Activated CD4-positive, alpha-beta T cell treated with anti-CD3 and anti-CD28 coated beads for 4 hours (primary cell): ENCODE measurements around the gene PTRH1.
A peak's percentile ranks its signal among the peaks of the same experiment; 100 is the strongest.
"Not testable (repeated sequence)": the region's sequence is repeated elsewhere in the genome, so short reads cannot be mapped to it uniquely, and the experiment has no call there.

Experiments
- DNase-seq, 2 donors: peaks; one replicate each; pipeline ENCODE4 v3.0.0-alpha.2; 2020

The PTRH1 gene, protein sequence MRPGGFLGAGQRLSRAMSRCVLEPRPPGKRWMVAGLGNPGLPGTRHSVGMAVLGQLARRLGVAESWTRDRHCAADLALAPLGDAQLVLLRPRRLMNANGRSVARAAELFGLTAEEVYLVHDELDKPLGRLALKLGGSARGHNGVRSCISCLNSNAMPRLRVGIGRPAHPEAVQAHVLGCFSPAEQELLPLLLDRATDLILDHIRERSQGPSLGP

DNA sequence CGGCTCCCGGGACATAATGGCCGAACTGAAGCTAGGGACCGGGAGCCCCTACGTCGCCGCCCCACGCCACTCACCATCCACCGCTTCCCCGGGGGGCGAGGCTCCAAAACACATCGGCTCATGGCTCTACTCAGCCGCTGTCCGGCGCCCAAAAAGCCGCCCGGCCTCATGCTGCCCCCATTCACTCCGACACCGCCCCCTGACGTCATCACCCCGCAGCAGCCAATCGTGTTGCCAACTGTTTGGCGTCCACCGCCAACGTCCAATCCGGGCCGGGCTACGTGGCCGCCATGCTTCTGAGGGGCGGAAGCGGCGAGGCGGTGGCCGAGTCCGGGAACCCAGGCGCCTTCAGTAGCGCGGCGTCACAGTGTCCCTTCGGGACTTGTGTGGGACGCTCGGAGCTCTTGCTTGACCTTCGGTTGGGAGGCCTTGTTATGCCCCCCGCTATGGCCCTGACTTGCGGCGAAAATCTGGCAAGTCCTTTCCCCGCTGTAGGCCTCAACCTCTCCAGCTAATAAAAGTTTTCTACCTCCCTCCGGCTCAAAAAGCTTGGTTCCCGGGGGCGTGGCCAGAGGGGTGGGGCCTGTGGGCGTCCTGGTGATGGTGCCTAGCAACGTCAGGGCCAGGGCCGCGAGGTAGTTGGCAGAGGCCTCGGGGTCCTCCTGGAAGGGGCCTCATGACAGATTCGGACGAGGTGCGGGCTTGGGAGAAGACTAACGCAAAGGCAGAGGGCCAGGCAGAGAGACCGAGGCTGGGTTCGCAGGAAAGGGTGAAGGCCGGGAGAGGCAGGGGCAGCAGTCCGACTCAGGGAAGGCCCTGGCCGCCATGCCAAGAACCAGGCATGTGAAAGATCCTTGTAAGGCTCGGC lies at the start of gene PTRH1, which contains the start of gene TTC16:
Gene PTRH1, minus strand, starts transcription at position 194 of the 868 bp plus-strand sequence. Its CDS starts 24 bp downstream, at position 170.
Gene TTC16, plus strand, starts transcription at position 610 of the 868 bp plus-strand sequence. Its CDS starts 67 bp downstream, at position 677.
- DNase-seq: peak; percentile 96 to 97

DNA sequence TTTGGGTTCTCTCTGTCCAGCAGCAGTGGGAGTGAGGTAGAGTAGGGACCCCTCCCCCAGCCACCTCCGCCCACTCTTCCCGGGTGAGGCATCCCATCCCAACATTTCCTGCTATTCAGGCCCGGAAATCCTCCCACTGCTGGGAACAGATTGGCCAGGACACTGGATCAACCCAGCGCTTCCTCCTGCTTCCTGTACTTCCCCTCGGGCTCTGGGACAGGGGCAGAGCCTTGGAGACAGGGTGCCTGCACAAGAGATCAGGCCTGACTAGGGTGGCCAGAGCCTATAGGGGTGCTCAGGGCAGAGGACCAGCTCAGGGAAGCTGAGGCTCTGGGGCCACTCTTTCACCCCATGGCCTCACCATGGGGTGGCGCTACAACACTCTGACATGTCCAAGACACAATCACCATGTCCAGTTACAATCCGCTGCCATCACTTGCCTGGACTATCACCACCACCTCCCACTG lies 48.5 kb upstream of the PTRH1 start:
- no peak for DNase-seq

DNA sequence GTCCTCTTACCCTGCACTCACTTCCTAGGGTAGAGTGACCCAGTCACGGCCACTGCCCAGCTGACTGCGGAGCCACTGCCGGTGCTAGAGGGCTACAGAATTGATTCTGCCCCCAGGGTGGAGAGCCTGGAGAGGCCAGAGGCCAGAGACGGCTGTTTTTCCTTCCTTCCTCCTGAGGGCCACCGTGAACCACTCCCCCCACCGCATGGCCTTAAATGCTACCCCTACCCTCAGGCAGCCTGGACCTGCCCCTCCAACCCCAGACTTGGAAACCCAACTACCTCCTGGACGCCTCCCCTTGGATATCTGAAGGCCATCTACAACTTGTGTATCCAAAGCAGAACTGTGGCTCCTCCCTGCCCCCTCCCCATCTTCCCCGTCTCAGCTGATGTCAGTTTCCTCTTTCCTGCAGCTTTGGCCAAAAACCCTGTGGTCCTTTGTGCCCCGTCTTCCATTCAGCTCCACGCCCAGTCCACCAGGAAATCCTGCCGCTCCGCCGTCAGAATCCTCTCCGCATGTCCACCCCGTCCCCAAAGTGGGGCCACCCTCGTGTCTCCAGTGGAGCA lies 46.7 kb upstream of the PTRH1 start:
- no peak for DNase-seq

DNA sequence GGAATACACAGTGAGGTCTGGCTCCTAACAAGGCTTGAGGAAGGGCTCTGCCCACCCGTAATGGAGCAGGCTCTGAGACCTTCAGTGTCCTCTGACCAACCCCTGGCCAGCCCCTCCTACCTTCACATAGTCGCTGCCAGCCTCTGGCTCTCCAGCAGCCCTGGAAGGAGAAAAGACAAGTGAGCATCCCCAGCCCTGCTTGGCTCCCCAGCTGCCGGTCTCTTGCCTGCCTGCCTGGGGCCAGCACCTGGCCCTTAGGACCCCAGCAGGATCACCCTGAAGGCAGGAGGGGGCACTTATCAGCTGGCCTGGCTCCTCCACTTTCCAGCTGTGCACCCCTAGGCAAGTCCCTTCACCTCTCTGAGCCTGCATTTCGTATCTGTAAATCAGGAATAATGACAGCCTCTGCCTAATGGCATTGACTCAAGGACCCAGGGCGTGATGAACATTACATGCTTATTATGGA lies 46.1 kb upstream of the PTRH1 start:
- DNase-seq: no peak

DNA sequence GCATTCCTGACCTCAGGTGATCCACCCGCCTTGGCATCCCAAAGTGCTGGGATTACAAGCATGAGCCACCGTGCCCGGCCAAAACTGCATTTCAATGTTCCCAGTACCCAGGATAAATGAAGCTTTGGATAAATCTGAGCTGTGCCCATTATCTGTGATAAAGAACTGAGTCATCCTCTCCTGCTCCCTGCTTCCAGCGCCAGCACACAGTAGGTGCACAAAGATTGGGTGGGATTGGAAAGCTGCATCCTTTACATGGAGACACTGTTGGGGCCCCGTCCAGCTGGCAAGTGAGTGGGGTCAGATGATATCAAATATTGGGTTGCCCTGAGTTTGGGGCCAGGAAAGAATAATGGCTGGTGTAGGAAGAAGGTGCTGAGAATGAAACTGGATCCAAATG lies 45.6 kb upstream of the PTRH1 start:
- DNase-seq: no peak

DNA sequence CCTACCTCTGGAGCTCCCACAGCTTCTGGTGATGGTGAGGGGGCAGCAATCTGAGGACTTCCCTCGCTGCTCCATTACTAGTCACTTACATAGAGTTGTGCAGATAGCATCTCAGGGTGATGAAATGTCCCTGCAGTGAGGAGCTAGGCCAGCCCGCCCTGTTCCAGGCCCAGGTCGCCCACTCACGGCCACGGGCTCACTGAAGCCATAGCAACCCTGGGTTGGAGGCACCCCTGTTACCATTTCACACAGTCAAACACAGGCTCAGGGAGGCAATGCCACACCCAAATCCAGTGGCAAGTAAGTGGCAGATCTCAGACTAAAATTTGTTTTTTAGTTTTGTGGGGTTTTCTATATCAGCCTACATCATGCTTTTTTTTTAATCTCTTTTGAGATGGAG lies 43.4 kb upstream of the PTRH1 start:
- no peak for DNase-seq

DNA sequence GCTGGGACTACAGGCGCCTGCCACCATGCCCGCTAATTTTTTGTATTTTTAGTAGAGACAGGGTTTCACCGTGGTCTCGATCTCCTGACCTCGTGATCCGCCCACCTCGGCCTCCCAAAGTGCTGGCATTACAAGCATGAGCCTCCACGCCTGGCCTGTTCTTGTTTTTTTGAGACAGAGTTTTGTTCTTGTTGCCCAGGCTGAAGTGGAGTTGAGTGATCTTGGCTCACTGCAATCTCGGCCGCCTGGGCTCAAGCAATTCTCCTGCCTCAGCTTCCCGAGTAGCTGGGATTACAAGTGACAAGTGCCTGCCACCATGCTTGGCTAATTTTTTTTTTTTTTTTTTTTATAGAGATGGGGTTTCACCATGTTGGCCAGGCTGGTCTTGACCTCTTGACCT lies 41.3 kb upstream of the PTRH1 start:
- not testable (repeated sequence) for DNase-seq

DNA sequence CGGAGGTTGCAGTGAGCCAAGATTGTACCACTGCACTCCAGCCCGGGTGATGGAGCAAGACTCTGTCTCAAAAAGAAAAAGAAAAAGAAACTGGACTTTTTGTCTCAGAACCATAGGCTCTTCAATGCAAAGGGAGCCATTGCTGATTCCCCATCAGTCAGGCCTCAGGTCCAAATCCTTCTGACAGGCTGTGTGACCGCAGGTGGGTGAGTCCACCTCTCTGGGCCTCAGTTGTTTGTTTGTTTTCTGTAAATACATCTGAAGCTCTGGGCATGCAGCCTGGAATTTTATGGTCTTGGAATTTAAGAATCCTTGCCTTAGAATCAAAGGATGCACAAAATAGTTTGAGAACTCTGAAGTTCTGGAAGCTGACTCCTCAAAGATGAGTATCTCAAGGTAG lies 40.8 kb upstream of the PTRH1 start:
- no peak for DNase-seq

DNA sequence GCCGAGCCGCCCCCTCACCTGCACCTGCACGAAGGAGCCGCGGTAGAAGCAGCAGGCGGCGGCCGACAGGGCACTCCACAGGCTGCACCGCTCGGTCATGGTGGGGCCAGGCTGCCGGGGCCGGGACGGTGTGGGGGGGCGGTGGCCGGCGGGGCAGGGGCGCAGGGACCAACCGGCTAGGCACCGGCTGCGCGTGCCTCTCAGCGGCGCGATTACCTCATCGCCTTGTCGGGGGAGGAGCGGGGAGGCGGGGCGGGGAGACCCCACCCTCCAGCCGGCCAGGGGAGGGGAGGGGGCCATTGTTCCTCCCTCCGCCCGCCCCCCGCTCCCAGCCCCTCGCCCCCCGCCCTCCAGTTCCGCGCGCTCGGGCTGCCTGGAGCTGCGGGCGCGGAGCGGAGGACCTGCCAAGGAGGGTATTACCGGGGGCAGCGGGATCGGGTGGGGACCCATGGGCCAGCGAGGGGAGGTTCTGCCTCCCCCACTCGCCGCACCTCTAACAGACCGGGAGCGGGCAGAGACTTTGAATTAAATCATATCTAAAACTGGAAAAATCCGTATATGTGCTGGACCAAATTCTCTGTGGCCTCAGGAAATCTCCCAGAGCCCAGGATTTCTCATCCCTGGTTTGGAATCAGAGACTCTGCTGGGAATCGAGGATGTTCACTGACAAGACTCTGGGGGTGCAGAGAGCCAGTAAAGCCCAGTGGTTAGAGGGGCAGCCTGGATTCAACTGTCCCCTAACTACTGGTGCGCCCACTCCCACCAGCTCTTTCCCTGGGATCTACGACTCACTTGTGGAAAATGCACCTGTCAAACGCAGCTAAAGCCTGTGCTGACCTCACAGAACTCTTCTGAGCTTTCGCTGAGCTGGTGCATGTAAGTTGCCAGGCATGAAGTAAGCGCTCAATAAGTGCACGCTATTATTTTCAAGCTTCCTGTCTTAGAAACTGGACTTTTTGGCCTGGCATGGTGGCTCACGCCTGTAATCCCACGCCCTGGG lies 39.9 kb upstream of the PTRH1 start:
- no peak for DNase-seq

DNA sequence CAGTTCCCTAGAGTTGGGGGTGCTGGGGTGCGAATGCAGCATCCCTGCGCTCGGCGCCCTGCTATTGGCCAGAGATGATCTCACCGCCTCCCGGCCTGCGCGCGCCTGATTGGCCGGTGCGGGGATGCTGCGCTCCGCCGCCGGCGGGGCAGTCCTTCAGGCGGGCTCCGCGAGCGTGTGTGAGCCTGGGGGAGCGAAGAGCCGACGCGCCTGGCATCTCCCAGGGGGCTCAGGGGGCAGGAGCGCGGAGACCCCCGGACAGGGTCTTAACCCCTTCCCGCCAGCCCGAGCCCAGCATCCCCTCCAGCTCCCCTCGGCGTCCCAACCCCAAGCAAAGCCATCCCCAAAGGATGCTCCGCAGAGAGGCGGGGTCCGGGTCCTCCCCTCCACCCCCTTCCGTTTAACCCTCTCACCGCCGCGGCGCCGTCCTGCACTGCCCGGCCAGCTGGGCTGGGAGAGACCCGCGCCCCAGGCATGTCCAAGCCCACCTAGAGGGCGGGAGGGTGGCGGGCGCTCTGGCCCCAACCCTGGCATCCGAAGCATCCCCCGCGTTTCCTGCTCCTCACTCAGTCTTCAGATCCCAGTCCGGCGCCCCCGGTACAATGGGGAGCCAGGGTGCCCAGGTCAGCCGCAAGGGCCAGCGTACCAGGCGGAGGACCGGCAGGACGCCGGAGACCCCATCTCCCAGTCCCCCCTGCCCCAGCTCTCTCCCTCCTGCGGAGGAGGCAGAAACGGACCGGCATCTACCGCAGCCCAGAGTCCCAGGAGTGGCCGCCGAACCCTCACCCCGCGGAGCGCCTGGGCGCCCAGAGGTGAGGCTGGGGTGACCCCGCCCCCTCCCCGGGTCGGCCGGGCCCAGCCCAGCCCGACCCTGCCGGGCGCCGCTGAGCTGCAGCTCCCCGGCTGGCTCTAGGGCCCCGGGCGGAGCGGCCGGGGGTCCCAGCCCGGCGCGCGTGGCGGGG lies 38.9 kb upstream of the PTRH1 start:
- no peak for DNase-seq

DNA sequence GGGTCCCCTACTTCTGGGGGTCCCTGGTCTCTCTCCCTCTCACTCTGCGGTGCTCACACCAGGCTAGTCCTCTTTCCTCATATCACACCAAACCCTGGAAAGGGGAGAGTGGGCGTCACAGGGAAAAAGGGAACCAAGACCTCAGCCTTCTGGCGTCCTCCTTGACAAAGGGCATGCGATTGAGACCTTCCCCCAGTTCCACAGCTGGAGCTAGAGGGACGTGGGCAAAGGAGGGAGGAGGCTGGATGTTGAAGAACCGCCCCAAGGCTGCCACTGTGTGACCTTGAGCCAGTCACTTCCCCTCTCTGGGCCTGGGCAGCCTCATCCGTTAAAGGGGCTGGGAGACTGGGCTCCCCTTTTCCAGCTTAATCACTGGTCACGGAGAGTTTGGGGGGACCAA lies 38.2 kb upstream of the PTRH1 start:
- DNase-seq: no peak

DNA sequence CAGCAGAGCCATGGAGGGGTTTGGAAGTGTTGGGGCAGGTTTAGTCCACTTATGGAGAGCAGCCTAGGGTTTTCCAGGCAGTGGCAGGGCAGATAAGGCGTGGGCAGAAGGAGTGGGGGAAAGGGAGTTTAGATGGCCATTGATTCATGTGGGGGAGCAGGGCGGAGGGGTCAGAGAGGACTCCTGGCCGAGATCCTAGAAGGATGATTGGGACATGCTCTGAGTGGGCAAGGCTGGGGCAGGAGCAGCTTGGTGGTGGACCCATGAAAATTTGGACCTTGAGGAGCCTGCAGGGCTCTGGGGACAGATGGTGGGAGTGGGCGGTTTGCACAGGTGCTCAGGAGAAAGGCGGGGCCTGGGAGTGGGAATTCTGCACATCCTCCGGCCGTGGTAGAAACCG lies 37.7 kb upstream of the PTRH1 start:
- DNase-seq: no peak

DNA sequence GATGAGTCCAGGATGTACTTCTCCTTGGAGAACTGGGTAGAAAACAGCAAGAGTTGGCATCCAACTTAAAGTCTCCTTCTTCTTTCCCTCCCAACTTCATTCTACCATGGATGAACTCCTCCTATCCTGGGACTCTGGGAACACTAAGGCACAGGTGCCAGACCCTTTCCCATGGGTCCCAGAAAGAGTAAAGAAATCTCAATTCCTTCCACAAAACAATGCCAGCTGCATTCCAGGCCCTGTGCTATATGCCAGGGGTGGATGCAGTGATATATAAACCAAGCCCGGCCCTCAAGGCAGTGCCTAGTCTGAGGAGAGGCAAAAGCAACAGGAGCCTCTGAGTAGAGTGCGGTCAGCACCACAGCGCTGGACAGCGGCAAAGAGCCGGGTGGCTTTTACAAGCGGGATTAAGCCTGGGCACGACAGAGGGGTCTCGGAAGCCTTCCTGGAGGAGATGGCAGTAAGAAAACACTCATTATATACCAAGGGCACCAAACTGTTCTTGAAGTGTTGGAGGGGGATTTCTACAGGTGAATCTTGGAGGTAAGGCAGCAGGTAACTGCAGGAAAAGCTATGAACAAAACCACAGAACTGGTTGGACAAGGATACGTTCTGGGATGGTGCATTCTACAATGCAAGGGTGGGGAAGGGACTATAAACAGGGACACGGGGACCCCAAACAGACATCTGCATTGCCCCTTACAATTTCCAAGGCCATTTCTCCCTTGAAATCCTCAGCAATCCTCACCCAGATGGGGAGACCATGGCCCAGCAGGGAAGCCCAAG lies 36.0 kb upstream of the PTRH1 start:
- no peak for DNase-seq

DNA sequence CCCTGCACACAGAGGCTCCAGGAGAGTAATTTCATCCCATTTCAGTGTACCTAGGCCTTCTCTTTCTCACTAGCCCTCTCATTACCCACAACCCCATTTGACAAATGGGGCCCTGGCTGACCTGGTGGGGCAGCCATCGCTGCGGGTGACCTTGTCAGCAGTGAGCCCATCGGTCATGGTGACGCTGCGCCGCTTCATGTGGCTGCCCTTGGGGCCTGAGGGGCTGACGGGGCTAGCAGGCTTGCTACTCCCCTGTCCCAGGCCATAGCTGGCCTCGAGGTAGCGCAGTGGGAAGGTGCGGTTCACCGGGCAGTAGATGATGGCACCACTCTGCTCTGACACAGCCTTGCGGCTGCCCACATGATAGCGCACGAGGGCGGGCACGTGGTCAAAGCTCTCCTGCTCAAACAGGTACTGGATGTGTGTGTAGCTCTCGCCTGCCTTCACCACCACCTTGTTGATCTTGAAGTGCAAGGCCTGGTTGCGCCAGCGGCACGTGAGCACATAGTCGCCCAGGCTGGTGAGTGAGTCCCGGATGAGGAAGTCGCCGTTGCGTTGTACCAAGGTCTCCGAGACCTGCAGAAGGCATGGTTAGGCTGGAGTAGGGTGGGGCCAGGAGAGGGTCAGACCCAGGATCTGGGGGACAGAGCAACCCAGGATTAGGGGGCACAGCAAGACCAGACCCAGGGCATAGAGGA lies 33.8 kb upstream of the PTRH1 start:
- no peak for DNase-seq

DNA sequence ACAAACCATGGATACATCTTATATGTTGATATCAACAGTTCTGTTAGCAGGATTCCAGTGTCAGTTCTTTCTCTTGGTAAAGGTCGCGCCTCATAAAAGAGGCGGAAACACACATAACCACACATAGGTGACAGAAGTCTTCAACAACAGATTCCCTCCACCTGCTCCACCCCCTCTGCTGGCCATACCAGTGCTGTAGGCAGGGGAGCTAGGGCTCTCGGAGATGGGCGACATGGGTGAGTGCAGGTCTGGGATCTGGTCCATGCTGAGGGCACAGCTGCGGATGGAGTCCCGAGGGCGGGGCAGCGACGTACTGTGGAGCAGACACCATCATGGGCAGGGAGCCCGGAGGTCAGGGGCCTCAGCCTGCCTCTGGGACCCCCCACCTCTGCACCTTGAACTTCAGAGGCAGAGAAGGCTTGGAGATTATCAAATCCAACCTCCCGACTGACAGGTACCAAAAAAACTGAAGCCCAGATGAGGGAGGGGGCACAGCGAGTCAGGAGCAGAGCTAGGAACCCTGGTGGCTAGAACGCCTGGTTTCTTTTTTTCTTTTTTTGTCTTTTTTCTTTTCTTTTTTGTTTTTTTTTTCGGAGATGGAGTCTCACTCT lies 31.6 kb upstream of the PTRH1 start:
- DNase-seq: peak in 1 of 2 donors; percentile 15

DNA sequence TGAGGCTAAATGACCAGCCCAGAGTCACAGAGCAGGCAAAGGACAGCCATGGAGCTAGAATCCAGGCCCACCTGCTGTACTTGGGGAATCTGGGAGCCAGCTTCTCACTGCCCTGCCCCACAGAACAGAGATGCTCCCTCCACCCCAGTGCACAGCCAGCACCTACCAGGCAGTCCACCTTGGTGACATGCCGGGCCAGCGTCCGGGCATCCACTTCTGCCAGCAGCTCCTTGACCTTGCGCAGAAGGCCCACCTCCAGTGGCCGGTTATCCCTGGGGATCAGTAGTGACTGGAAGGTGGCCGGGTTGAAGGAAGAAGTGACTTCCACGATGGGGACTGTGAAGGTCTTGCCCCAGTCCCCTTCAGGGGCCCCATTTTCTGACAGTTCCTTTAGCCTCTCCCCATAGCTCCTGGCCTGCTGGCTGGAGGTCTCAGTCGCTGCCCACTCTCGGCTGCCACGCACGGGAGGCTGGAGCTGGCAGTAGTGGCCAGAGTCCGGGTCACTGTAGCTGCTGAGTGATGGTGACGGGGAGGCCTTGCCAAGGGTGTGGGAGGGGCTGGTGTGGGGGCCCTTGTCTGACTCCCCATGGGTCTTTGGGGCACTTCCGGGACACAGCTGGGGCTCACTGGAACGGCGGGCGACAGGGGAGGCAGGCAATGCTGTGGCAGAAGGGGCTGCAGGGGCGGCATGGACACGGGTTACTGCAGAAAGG lies 29.1 kb upstream of the PTRH1 start:
- DNase-seq: no peak

DNA sequence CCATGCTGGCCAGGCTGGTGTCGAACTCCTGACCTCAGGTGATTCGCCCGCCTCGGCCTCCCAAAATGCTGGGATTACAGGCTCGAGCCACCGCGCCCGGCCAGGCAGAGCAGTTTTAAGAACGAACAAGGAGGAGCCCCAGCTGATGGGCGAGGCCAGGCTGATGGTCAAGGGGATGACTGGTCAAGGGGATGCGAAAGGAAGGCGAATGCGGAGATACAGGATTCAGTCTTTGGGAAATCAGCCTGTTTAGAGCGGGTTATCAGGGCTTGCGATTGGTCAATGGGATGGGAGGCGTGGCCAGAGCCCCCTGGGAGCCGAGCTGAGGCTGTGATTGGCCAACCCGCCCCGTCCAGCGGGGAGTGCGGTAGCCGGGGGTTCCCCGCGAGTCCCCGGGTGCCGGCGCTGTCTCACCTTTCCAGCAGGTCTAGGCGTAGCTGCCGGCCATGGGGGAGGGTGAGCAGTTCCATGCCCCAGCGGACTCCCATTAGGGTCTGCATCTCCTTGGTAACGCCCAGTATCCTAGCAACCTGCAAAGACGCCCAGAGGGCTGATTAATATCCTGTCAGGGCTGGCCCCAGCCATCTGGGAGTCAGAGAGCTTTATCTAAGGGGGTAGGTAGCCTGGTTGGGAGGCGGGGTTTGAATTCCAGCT lies 27.1 kb upstream of the PTRH1 start:
- DNase-seq: no peak

DNA sequence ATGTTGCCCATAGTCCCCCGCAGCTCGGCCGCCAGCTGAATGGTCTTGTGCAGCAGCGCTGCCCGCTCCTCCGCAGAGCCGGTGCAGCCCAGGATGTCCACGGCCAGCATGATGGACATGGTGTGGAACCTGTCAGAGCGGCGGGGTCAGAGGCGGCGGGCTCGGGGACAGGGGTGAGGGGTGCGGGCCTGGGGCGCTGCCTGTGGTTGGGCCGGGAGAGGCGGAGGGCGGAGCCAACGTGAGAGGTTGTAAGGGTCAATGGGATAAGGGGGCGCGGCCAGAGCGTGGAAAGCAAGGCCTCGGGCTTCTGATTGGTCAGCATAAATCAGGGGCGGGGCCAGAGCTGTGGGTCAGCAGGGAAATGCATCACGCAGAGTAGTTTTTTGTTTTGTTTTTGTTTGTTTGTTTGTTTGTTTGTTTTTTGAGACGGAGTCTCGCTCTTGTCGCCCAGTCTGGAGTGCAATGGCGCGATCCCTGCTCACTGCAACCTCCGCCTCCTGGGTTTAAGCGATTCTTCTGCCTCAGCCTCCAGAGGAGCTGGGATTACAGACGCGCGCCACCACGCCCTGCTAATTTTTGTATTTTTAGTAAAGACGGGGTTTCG lies 26.5 kb upstream of the PTRH1 start:
- DNase-seq: no peak
